Esophagus muscularis mucosa (tissue), 3 donors: ENCODE measurements around the gene TTBK1.

Experiments
- CTCF ChIP-seq, 3 experiments: fragments of 200-600 bp in 2 of 3; fragments of 450-650 bp in 1 of 3; sonication (generic) in 2 of 3; IDR thresholded peaks; one replicate each; pipeline ENCODE4 v1.5.1; 2017 to 2019; ENCODE audit warnings: antibody characterized with exemption in 3 of 3, mild to moderate bottlenecking in 2 of 3, moderate library complexity in 1 of 3
- POLR2A ChIP-seq: fragments of 450-650 bp; IDR thresholded peaks from one replicate; pipeline ENCODE4 v1.6.1; 2017; ENCODE audit warnings: antibody characterized with exemption, moderate library complexity, mild to moderate bottlenecking, low read depth

GRCh38 chr6:43256670-43257366 lies 13.5 kb downstream of the TTBK1 start:
- TF ChIP-seq CTCF (IDR thresholded peaks at IDR 0.05) (no peak), POLR2A (no peak)
